GM12878 (cell line): ENCODE data around the gene OTUD5. TPM values are rescaled to one million over a fixed set of nuclear protein-coding genes. Genes with fewer than 3 reads are reported as not detected.

Experiments
- ATAC-seq: fragments of 200-7000 bp; cut with Tn5 transposase; 3 replicates; pipeline ENCODE4 v1.9.1; 2020; ENCODE audit warnings: mild to moderate bottlenecking, moderate library complexity
- BruUV-seq: library from RNA; stranded (reverse); fragments of 400-500 nt; replicated peaks from 2 replicates; lab custom pipeline; 2021; lab: Mats Ljungman, UMichigan
- CTCF ChIA-PET: fragments of 300-600 bp; sonication (Branson Sonifier 250); formaldehyde crosslinking; extraction: SDS; loops from one replicate; lab custom pipeline; 2021; ENCODE audit warnings: inconsistent platforms; lab: Yijun Ruan, JAX
- POLR2A ChIA-PET: fragments of 350-600 bp; formaldehyde crosslinking; extraction: SDS; loops from one replicate; lab custom pipeline; 2021; ENCODE audit warnings: inconsistent platforms; lab: Charles Lee
- RAD21 ChIA-PET: fragments of 300-600 bp; sonication (Branson Sonifier 250); formaldehyde crosslinking; loops from one replicate; lab custom pipeline; 2023; ENCODE audit warnings: antibody characterized with exemption; ENCODE audit not compliant: unreplicated experiment; lab: Charles Lee
- SMC1A ChIA-PET: fragments of 300-600 bp; sonication (Branson Sonifier 250); formaldehyde crosslinking; loops from one replicate; lab custom pipeline; 2023; ENCODE audit not compliant: unreplicated experiment, uncharacterized antibody; lab: Charles Lee
- DNase-seq: peaks from one replicate; pipeline ENCODE4 v3.0.0-alpha.2; 2011; ENCODE audit warnings: low read depth, low spot score
- FAIRE-seq: peaks from 3 replicates; lab custom pipeline; 2011; peaks lifted over from hg19 to GRCh38; lab: Jason Lieb, UNC
- H2AFZ ChIP-seq: 2 replicates; pipeline ENCODE4 v1.6.0; 2011; ENCODE audit warnings: low read depth, low read length, control low read depth; ENCODE audit not compliant: control insufficient read depth
- H3K27ac ChIP-seq: 2 replicates; pipeline ENCODE4 v1.5.1; 2011; ENCODE audit warnings: control low read depth; ENCODE audit not compliant: control insufficient read depth, insufficient read depth
- H3K27me3 ChIP-seq, 2 experiments: replicated peaks in 1 of 2; 2 replicates each; pipeline versions ENCODE4 v1.6.0 to v1.6.1; 2011; ENCODE audit warnings: low read length in 1 of 2; ENCODE audit not compliant: control insufficient read depth in 2 of 2, insufficient read depth in 2 of 2
- H3K36me3 ChIP-seq, 2 experiments: 2 replicates each; pipeline ENCODE4 v1.5.1; 2011; ENCODE audit warnings: low read length in 1 of 2; ENCODE audit not compliant: control insufficient read depth in 2 of 2, insufficient read depth in 2 of 2
- H3K4me1 ChIP-seq: 2 replicates; pipeline ENCODE4 v1.6.1; 2011; ENCODE audit warnings: mild to moderate bottlenecking, low read length, moderate library complexity, mixed read lengths; ENCODE audit not compliant: control insufficient read depth, insufficient read depth
- H3K4me2 ChIP-seq: 2 replicates; pipeline ENCODE4 v1.6.0; 2011; ENCODE audit warnings: control low read depth; ENCODE audit not compliant: control insufficient read depth, insufficient read depth
- H3K4me3 ChIP-seq: fragments of 200-600 bp; sonication (generic); 2 replicates; pipeline ENCODE4 v1.5.1; 2016
- H3K79me2 ChIP-seq: 2 replicates; pipeline ENCODE4 v1.6.0; 2011; ENCODE audit warnings: low read length; ENCODE audit not compliant: control insufficient read depth, insufficient read depth
- H3K9ac ChIP-seq: 2 replicates; pipeline ENCODE4 v1.8.0; 2011; ENCODE audit warnings: low read length, control low read depth, mixed read lengths; ENCODE audit not compliant: control insufficient read depth, insufficient read depth
- H3K9me3 ChIP-seq: replicated peaks from 3 replicates; pipeline ENCODE4 v1.5.1; 2011; ENCODE audit warnings: mild to moderate bottlenecking, low read length; ENCODE audit not compliant: control insufficient read depth, insufficient read depth
- H4K20me1 ChIP-seq: 2 replicates; pipeline ENCODE4 v1.6.0; 2011; ENCODE audit not compliant: control insufficient read depth, insufficient read depth
- ATF7 ChIP-seq: fragments of 450-650 bp; IDR thresholded peaks from 2 replicates; pipeline ENCODE4 v1.6.1; 2016; ENCODE audit warnings: low read depth, mild to moderate bottlenecking
- CHD1 ChIP-seq: IDR thresholded peaks from 2 replicates; pipeline ENCODE4 v1.6.1; 2012; ENCODE audit warnings: low read depth, low read length, improper control_type of control experiment
- CREB1 ChIP-seq: IDR thresholded peaks from 2 replicates; pipeline ENCODE4 v1.6.1; 2012; ENCODE audit warnings: low read depth, mild to moderate bottlenecking, inconsistent platforms
- ETV6 ChIP-seq, 2 experiments: fragments of 450-650 bp in 1 of 2; IDR thresholded peaks in 1 of 2; conservative IDR thresholded peaks in 1 of 2; 2 replicates each; pipeline ENCODE4 v1.6.1; 2014; ENCODE audit warnings: antibody characterized with exemption in 1 of 2, borderline replicate concordance in 1 of 2, low read depth in 1 of 2, mild to moderate bottlenecking in 1 of 2, moderate library complexity in 1 of 2
- HDAC6 ChIP-seq: fragments of 200-600 bp; sonication (generic); IDR thresholded peaks from one replicate; pipeline ENCODE4 v1.8.0; 2017; ENCODE audit warnings: antibody characterized with exemption; ENCODE audit not compliant: unreplicated experiment
- JUND ChIP-seq: IDR thresholded peaks from 2 replicates; pipeline ENCODE4 v1.6.1; 2012; ENCODE audit warnings: low read depth, mild to moderate bottlenecking, low read length, improper control_type of control experiment, moderate library complexity
- KDM1A ChIP-seq: fragments of 200-600 bp; sonication (generic); IDR thresholded peaks from 2 replicates; pipeline ENCODE4 v1.6.1; 2016; ENCODE audit warnings: borderline replicate concordance
- MYB ChIP-seq: fragments of 150-350 bp; IDR thresholded peaks from 2 replicates; pipeline ENCODE4 v1.6.1; 2014; ENCODE audit warnings: mild to moderate bottlenecking, low read depth, low read length, borderline replicate concordance
- NBN ChIP-seq: fragments of 450-650 bp; IDR thresholded peaks from 2 replicates; pipeline ENCODE4 v1.6.1; 2016
- POLR2AphosphoS5 ChIP-seq: IDR thresholded peaks from 2 replicates; pipeline ENCODE4 v1.6.1; 2011; ENCODE audit warnings: mild to moderate bottlenecking, low read length, inconsistent platforms
- SPI1 ChIP-seq: IDR thresholded peaks from 2 replicates; pipeline ENCODE4 v1.6.1; 2011; ENCODE audit warnings: low read depth, mild to moderate bottlenecking, low read length, moderate library complexity, borderline replicate concordance; ENCODE audit not compliant: insufficient read depth
- SREBF1 ChIP-seq: IDR thresholded peaks from 2 replicates; pipeline ENCODE4 v1.6.1; 2012; ENCODE audit warnings: mild to moderate bottlenecking, low read length
- ZNF24 ChIP-seq: fragments of 450-650 bp; IDR thresholded peaks from 2 replicates; pipeline ENCODE4 v1.6.1; 2017; ENCODE audit warnings: antibody characterized with exemption, mild to moderate bottlenecking
- whole genome bisulfite sequencing: methylation state at CpG from one replicate; pipeline ENCODE4 v1.1.6; 2016; ENCODE audit warnings: low lambda C conversion rate; ENCODE audit not compliant: insufficient replicate concordance, insufficient coverage; ENCODE audit errors: missing lambda C conversion rate; 5-methylcytosine and 5-hydroxymethylcytosine counted together
- in situ Hi-C: fragments of 300-500 bp; cut with MboI; formaldehyde crosslinking; loops from 9 replicates; pipeline ENCODE4 v1.14.3; 2018; ENCODE audit warnings: mixed read lengths
- intact Hi-C: fragments of 100-400 bp; cut with micrococcal nuclease; formaldehyde crosslinking; loops from one replicate; pipeline ENCODE4 v1.14.2; 2022; ENCODE audit not compliant: unreplicated experiment
- polyA plus RNA-seq, 11 experiments: library from polyadenylated mRNA; depleted of rRNA in 4 of 11; unstranded in 6 of 11; stranded (reverse) in 5 of 11; fragments of >200 nt; fragmentation: Nextera tagmentation in 4 of 11; fragmentation: Illumina TruSeq in 1 of 11; extraction: Ambion mirVana in 4 of 11; extraction: Trizol in 1 of 11; gene quantifications; 1 replicate in 1 of 11; 2 replicates in 10 of 11; pipeline versions ENCODE4 v1.2.1 to v1.2.3, GENCODE V29; 2011 to 2016; ENCODE audit warnings: inconsistent platforms in 2 of 11, missing spikeins in 2 of 11, low read depth in 1 of 11
- total RNA-seq, 4 experiments: library from RNA; depleted of rRNA in 3 of 4; stranded (reverse); fragments of >200 nt in 3 of 4; fragmentation: Illumina TruSeq in 1 of 4; extraction: Trizol in 1 of 4; gene quantifications; 2 replicates each; pipeline versions ENCODE4 v1.2.1 to v1.2.3, GENCODE V29; 2013 to 2021
- TF ChIP-seq, protein P1 (sequence below): fragments of 450-650 bp; IDR thresholded peaks from 2 replicates; pipeline ENCODE4 v1.6.1; 2016; ENCODE audit warnings: mild to moderate bottlenecking
- TF ChIP-seq, protein P2 (sequence below): fragments of 450-650 bp; IDR thresholded peaks from 2 replicates; pipeline ENCODE4 v1.6.1; 2017; ENCODE audit warnings: antibody characterized with exemption, mild to moderate bottlenecking, moderate library complexity
- TF ChIP-seq, protein P3 (sequence below), 3 experiments: IDR thresholded peaks in 2 of 3; conservative IDR thresholded peaks in 1 of 3; 2 replicates each; pipeline ENCODE4 v1.5.1; 2011; ENCODE audit warnings: low read depth in 3 of 3, low read length in 3 of 3, mild to moderate bottlenecking in 3 of 3, control low read depth in 2 of 3, moderate library complexity in 2 of 3, inconsistent platforms in 1 of 3, mixed read lengths in 1 of 3; ENCODE audit not compliant: control insufficient read depth in 2 of 3, insufficient read depth in 1 of 3; ENCODE audit errors: extremely low read depth in 1 of 3

The OTUD5 gene
- total and polyA plus RNA-seq, 10 of the 15 experiments (the other 5 are each of a cell fraction or from before 2014, with no cell fraction given), result 2.0 to 50.3 (median 22.7) TPM

GRCh38 chrX:49001521-49002090 lies 44.2 kb upstream of the OTUD5 start:
- ChIA-PET RAD21 (interaction anchor here (0.7 to 1.4 kb wide), 4 partner anchors 29 to 270 kb away, joined by 3 to 9 read pairs (median 4); no protein-coding TSS in a partner anchor), SMC1A (interaction anchor here (1.1 to 1.8 kb wide), 2 partner anchors 40 to 42 kb away, joined by 3 to 7 read pairs; no protein-coding TSS in a partner anchor), POLR2A (interaction anchor here (0.9 to 2.1 kb wide), 7 partner anchors 11 to 201 kb away, joined by 3 to 19 read pairs (median 5); partner anchors contain the start of genes HDAC6, PQBP1, TFE3 and TIMM17B), CTCF (interaction anchor here (0.7 to 1.3 kb wide), 4 partner anchors 40 to 189 kb away, joined by 3 to 6 read pairs (median 3); no protein-coding TSS in a partner anchor)
- peak; percentile 80 for ATAC-seq
- FAIRE-seq, result no peak
- DNase-seq, result peak; percentile 12
- intact Hi-C loops, result loop anchor here (2.0 to 5.0 kb wide), 2 partner anchors 41 to 43 kb away; partner anchors contain the start of gene TFE3
- Histone ChIP-seq H3K79me2 (peaks cover 15% of the 10 kb centered on the region), H3K4me3 (peak overlapping the region; percentile 62), H2AFZ (peak overlapping the region; percentile 93), H3K9ac (peak overlapping the region; percentile 85), H3K4me1 (no peaks in the 10 kb centered on the region; the same call in none of the 2 replicates), H3K36me3 (peaks cover 0 to 8% of the 10 kb centered on the region in 2 experiments; a peak in 3 of 4 replicates), H3K9me3 (no peaks in the 10 kb centered on the region), H3K4me2 (peak overlapping the region; percentile 49), H4K20me1 (no peaks in the 10 kb centered on the region; the same call in 1 of the 2 replicates), H3K27me3 (no peaks in the 10 kb centered on the region), H3K27ac (peak overlapping the region; percentile 87)
- WGBS, result 31% methylated on average over 17 of the region's 17 CpGs
- in situ Hi-C loops, result no loop called here
- BruUV-seq, result TSS peak; percentile 69
- TF ChIP-seq MYB, result no peak
- no peak for TF ChIP-seq KDM1A
- peak; percentile 52 for TF ChIP-seq SREBF1
- TF ChIP-seq, protein P1, sequence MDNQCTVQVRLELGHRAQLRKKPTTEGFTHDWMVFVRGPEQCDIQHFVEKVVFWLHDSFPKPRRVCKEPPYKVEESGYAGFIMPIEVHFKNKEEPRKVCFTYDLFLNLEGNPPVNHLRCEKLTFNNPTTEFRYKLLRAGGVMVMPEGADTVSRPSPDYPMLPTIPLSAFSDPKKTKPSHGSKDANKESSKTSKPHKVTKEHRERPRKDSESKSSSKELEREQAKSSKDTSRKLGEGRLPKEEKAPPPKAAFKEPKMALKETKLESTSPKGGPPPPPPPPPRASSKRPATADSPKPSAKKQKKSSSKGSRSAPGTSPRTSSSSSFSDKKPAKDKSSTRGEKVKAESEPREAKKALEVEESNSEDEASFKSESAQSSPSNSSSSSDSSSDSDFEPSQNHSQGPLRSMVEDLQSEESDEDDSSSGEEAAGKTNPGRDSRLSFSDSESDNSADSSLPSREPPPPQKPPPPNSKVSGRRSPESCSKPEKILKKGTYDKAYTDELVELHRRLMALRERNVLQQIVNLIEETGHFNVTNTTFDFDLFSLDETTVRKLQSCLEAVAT, result peak; percentile 75; the same call in 1 of the 2 replicates
- 0 out of 2 replicates have a peak, but pooled peaks have one; percentile 44 for TF ChIP-seq NBN
- TF ChIP-seq ZNF24, result no peak
- peak; percentile 75; the same call in 1 of the 2 replicates for TF ChIP-seq CHD1
- peak; percentile 74; the same call in 1 of the 2 replicates for TF ChIP-seq POLR2AphosphoS5
- no peak for TF ChIP-seq ETV6 (conservative IDR thresholded peaks at IDR 0.05 in 1 of 2, IDR thresholded peaks at IDR 0.05 in 1 of 2; ENCODE audit: borderline replicate concordance in 1 of 2, low read depth in 1 of 2)
- TF ChIP-seq, protein P2, sequence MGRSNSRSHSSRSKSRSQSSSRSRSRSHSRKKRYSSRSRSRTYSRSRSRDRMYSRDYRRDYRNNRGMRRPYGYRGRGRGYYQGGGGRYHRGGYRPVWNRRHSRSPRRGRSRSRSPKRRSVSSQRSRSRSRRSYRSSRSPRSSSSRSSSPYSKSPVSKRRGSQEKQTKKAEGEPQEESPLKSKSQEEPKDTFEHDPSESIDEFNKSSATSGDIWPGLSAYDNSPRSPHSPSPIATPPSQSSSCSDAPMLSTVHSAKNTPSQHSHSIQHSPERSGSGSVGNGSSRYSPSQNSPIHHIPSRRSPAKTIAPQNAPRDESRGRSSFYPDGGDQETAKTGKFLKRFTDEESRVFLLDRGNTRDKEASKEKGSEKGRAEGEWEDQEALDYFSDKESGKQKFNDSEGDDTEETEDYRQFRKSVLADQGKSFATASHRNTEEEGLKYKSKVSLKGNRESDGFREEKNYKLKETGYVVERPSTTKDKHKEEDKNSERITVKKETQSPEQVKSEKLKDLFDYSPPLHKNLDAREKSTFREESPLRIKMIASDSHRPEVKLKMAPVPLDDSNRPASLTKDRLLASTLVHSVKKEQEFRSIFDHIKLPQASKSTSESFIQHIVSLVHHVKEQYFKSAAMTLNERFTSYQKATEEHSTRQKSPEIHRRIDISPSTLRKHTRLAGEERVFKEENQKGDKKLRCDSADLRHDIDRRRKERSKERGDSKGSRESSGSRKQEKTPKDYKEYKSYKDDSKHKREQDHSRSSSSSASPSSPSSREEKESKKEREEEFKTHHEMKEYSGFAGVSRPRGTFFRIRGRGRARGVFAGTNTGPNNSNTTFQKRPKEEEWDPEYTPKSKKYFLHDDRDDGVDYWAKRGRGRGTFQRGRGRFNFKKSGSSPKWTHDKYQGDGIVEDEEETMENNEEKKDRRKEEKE, result peak; percentile 58
- TF ChIP-seq ATF7, result peak; percentile 79
- no peak for TF ChIP-seq HDAC6
- TF ChIP-seq SPI1, result peak; percentile 32; the same call in 1 of the 2 replicates
- TF ChIP-seq JUND, result peak; percentile 68; the same call in 1 of the 2 replicates
- TF ChIP-seq CREB1, result peak; percentile 34; the same call in 1 of the 2 replicates
- TF ChIP-seq, protein P3, sequence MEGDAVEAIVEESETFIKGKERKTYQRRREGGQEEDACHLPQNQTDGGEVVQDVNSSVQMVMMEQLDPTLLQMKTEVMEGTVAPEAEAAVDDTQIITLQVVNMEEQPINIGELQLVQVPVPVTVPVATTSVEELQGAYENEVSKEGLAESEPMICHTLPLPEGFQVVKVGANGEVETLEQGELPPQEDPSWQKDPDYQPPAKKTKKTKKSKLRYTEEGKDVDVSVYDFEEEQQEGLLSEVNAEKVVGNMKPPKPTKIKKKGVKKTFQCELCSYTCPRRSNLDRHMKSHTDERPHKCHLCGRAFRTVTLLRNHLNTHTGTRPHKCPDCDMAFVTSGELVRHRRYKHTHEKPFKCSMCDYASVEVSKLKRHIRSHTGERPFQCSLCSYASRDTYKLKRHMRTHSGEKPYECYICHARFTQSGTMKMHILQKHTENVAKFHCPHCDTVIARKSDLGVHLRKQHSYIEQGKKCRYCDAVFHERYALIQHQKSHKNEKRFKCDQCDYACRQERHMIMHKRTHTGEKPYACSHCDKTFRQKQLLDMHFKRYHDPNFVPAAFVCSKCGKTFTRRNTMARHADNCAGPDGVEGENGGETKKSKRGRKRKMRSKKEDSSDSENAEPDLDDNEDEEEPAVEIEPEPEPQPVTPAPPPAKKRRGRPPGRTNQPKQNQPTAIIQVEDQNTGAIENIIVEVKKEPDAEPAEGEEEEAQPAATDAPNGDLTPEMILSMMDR (IDR thresholded peaks at IDR 0.05 in 2 of 3, conservative IDR thresholded peaks at IDR 0.05 in 1 of 3; ENCODE audit: control insufficient read depth in 2 of 3, extremely low read depth in 1 of 3, insufficient read depth in 1 of 3, low read depth in 3 of 3, low read length in 3 of 3), result no peak
